Chondrocyte (in vitro differentiated cells): Measurements from ENCODE around the gene ZNF337. TPM values are rescaled to one million over a fixed set of nuclear protein-coding genes. Genes with fewer than 3 reads are reported as not detected.
"Not testable (repeated sequence)": the region's sequence is repeated elsewhere in the genome, so short reads cannot be mapped to it uniquely, and the experiment has no call there.

Experiments used
- DNase-seq: peaks from one replicate; pipeline ENCODE4 v3.0.0; 2021; ENCODE audit warnings: mixed read lengths, low spot score
- H3K27ac Mint-ChIP-seq: one replicate; pipeline ENCODE4 v1.8.0; 2021; ENCODE audit warnings: mild to moderate bottlenecking, moderate library complexity, mixed read lengths; ENCODE audit not compliant: unreplicated experiment
- H3K27me3 Mint-ChIP-seq: 2 replicates; pipeline ENCODE4 v1.8.0; 2021; ENCODE audit warnings: low read depth, mixed read lengths
- H3K36me3 Mint-ChIP-seq: 2 replicates; pipeline ENCODE4 v1.8.0; 2021; ENCODE audit warnings: low read depth, mixed read lengths
- H3K4me1 Mint-ChIP-seq: 2 replicates; pipeline ENCODE4 v1.8.0; 2021; ENCODE audit warnings: low read depth, mild to moderate bottlenecking, mixed read lengths
- H3K4me3 Mint-ChIP-seq: one replicate; pipeline ENCODE4 v1.8.0; 2021; ENCODE audit warnings: mild to moderate bottlenecking, moderate library complexity, mixed read lengths; ENCODE audit not compliant: unreplicated experiment
- H3K9me3 Mint-ChIP-seq: 2 replicates; pipeline ENCODE4 v1.8.0; 2021; ENCODE audit warnings: low read depth, mixed read lengths
- total RNA-seq: library from RNA; stranded (reverse); gene quantifications from 3 replicates; pipeline ENCODE4 v1.2.1, GENCODE V29; 2021
- TF ChIP-seq, protein P1 (sequence below): fragments of 200-600 bp; sonication (generic); IDR thresholded peaks from 2 replicates; pipeline ENCODE4 v1.5.0; 2021; ENCODE audit warnings: antibody characterized with exemption, mild to moderate bottlenecking, moderate library complexity

Gene ZNF337
- total RNA-seq, 1 donor from 2014 or later, result 11.2 TPM

DNA sequence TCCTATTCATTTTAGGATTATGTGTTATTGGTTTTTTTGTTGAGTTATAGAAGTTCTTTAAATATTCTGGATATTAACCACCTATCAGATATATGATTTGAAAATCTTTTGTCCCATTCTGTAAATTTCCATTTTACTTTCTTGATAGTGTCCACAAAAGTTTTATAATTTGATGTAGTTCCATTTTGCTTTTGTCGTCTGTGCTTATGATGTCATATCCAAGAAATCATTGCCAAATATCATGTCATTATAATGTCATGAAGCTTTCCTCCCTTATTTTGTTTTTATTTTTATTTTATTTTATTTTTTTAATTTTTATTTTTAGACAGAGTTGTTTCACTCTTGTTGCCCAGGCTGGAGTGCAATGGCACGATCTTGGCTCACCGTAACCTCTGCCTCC, 51.8 kb downstream of the ZNF337 start:
- Mint-ChIP-seq H3K4me3 (no peak overlapping the region), H3K27ac (no peak overlapping the region), H3K9me3 (peaks cover 10% of the 10 kb centered on the region), H3K4me1 (no peaks in the 10 kb centered on the region), H3K27me3 (no peaks in the 10 kb centered on the region), H3K36me3 (peaks cover 17% of the 10 kb centered on the region)
- TF ChIP-seq, protein P1, sequence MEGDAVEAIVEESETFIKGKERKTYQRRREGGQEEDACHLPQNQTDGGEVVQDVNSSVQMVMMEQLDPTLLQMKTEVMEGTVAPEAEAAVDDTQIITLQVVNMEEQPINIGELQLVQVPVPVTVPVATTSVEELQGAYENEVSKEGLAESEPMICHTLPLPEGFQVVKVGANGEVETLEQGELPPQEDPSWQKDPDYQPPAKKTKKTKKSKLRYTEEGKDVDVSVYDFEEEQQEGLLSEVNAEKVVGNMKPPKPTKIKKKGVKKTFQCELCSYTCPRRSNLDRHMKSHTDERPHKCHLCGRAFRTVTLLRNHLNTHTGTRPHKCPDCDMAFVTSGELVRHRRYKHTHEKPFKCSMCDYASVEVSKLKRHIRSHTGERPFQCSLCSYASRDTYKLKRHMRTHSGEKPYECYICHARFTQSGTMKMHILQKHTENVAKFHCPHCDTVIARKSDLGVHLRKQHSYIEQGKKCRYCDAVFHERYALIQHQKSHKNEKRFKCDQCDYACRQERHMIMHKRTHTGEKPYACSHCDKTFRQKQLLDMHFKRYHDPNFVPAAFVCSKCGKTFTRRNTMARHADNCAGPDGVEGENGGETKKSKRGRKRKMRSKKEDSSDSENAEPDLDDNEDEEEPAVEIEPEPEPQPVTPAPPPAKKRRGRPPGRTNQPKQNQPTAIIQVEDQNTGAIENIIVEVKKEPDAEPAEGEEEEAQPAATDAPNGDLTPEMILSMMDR, result no peak
- DNase-seq, result no peak

DNA sequence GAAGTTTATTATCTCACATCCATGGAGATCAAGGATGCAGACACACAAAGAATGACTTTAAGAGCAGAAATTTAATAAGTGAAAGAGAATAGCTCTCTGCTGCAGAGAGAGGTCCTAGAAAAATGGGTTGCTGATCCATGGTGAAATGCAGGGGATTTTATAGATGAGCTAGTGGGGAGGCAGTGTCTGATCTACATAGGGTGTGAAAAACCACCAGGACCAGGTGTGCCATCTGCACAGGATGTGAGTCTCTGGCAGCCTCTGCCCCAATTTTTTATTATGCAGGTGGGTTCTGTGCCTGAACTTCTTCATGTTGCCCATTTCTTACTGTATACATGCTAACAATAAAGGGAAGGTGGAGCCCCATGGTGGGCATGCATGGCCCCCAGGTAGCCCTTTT, 52.9 kb downstream of the ZNF337 start:
- Mint-ChIP-seq H3K9me3 (peaks cover 10% of the 10 kb centered on the region), H3K36me3 (peaks cover 17% of the 10 kb centered on the region), H3K4me1 (no peaks in the 10 kb centered on the region), H3K4me3 (no peak overlapping the region), H3K27ac (no peak overlapping the region), H3K27me3 (no peaks in the 10 kb centered on the region)
- DNase-seq, result no peak
- TF ChIP-seq, protein P1, result no peak

DNA sequence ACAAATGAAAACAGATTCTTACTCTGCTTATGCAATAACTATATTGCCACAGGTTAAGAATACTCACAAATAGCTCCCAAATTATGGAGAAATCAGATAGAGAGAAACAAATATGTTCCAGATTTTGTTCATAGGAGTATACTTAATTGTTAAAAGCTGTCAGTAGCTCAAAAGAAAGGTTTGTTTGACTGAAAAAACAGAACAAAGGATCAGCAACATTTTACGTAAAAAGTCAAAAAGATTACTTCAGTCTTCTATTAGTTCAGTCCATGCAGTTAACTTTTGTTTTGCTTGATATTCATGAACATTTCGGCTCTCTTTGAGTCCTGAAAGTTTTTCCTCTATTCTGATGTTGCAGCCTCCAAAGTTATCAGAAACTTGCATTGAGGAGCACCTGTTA, 59.4 kb downstream of the ZNF337 start:
- Mint-ChIP-seq H3K27ac (no peak overlapping the region), H3K9me3 (no peaks in the 10 kb centered on the region), H3K36me3 (peaks cover 6% of the 10 kb centered on the region)

DNA sequence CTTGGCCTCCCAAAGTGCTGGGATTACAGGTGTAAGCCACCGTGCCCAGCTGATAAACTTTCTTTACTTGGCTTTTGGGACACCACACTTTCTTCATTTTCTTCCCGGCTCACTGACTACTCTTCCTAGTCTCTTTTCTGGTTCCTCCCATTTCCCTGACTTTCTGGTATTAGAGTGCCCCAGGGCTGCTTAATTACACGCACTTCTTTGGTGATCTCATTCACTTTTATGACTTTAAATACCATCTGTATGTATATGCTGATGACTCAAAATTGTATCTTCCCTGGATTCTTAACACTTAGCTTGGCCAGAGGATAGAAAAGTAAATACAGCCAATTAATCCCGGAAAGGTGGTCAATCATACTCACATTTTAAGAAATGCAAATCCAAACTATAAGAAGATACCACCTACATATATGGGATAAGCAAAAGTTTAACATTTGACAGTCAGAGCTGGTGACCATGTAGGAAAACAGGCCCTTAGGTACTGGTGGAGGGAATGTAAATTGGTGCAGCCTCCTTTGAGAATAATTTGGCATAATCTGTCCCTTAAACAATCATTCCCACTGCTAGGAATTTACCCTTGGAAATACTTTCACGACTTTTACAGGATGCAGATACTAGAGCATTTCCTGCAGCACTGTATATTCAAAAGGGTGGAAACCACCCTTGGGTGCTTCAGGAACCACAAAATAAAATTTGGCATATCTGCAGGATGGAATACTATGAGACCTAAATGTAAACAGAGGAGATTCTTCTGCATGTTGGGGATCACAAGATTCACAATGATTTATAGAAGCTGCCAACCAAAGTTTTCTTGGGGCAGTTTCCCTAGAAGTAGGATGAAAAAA, 63.5 kb downstream of the ZNF337 start:
- Mint-ChIP-seq H3K27me3 (no peaks in the 10 kb centered on the region), H3K36me3 (peaks cover 8% of the 10 kb centered on the region), H3K27ac (no peak overlapping the region), H3K4me1 (no peaks in the 10 kb centered on the region), H3K9me3 (no peaks in the 10 kb centered on the region), H3K4me3 (no peak overlapping the region)
- TF ChIP-seq, protein P1, result no peak
- DNase-seq, result no peak

More for the DNA sequence above, 59.4 kb downstream of the ZNF337 start:
- DNase-seq, result no peak
- Mint-ChIP-seq H3K4me1 (no peaks in the 10 kb centered on the region), H3K27me3 (no peaks in the 10 kb centered on the region), H3K4me3 (no peak overlapping the region)
- TF ChIP-seq, protein P1, result no peak

DNA sequence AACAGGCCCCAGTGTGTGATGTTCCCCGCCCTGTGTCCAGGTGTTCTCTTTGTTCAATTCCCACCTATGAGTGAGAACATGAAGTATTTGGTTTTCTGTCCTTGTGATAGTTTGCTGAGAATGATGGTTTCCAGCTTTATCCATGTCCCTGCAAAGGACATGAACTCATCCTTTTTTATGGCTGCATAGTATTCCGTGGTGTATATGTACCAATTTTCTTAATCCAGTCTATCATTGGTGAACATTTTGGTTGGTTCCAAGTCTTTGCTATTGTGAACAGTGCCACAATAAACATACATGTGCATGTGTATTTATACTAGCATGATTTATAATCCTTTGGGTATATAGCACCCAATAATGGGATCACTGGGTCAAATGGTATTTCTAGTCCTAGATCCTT, 66.0 kb downstream of the ZNF337 start:
- not testable (repeated sequence) for H3K27me3 Mint-ChIP-seq, H3K9me3 Mint-ChIP-seq, H3K4me3 Mint-ChIP-seq, H3K36me3 Mint-ChIP-seq, H3K4me1 Mint-ChIP-seq, DNase-seq, H3K27ac Mint-ChIP-seq
